Adipose tissue (tissue), 3 donors: ENCODE results near the gene GJC2. TPM values are rescaled to one million over a fixed set of nuclear protein-coding genes. Genes with fewer than 3 reads are reported as not detected.
"Not testable (repeated sequence)": the region's sequence is repeated elsewhere in the genome, so short reads cannot be mapped to it uniquely, and the experiment has no call there.

Experiments
- H3K27ac ChIP-seq: one replicate; pipeline ENCODE4 v1.5.1; 2013; ENCODE audit warnings: low read depth, low read length
- WGBS, 3 donors: extraction: QIAGEN DNeasy Blood & Tissue Kit; methylation state at CpG; one replicate each; pipeline ENCODE4 v1.1.7; 2013; 5-methylcytosine and 5-hydroxymethylcytosine counted together
- polyA plus RNA-seq, 3 donors: library from polyadenylated mRNA; stranded (reverse); fragments of 200-250 nt; gene quantifications; one replicate each; pipeline ENCODE4 v1.2.3, GENCODE V29; 2013
- donor health status: healthy with polysubstance abuse.
- donor health status: Bipolar disorder and iron deficiency.
- donor health status: healthy.

The GJC2 gene
- polyA plus RNA-seq, 3 donors, result 0.29 to 5.3 (median 2.0) TPM

- WGBS, 3 donors, result 84 to 93% (median 89%) methylated on average over 5 to 6 of the region's 6 CpGs
- not testable (repeated sequence) for H3K27ac ChIP-seq
Observed at GRCh38 chr1:228111315-228111714, 38.4 kb upstream of the GJC2 start.

DNA sequence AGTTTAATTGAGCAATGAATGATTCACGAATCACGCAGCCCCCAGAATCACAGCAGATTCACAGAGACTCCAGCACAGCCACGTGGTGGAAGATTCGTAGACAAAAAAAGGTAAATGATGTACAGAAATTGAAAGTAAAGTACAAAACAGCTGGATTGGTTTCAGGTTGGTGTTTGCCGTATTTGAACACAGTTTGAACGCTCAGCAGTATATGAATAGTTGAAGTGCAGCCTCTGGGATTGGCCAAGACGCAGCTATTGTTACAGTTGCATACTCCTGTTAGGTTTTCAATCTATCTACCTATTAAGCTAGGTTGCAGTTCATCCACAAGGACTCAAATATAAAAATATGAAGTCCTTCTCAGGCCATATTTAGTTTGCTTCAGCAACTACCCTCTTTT is 37.6 kb upstream of the GJC2 start:
- WGBS, 3 donors, result 91 to 93% (median 92%) methylated on average over 7 of the region's 7 CpGs
- no peak overlapping the region for H3K27ac ChIP-seq

DNA sequence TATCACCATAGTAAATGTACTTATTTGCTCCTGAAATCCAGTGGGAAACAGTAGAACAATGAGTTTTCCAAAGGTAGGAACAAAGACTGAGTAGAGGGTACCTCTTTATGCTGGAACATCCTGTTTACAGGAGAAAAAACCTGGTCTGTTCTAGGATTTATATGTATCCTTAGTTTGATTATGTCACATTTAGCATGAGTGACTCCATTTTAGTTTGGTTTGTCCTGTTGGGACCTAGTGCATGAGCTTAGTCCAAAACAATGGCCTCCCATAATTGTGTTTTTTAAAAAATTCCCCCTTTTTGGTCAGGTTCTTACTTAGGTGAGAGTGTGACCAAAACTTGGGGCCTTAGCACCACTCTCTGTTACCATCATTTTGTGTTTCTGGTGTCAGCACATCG is 37.1 kb upstream of the GJC2 start:
- no peak overlapping the region for H3K27ac ChIP-seq
- WGBS, 3 donors, result 75 to 84% (median 82%) methylated on average over 1 of the region's 1 CpG

- H3K27ac ChIP-seq, result no peak overlapping the region
- 31 to 85% (median 81%) methylated on average over 3 of the region's 3 CpGs for WGBS, 3 donors
Observed at GRCh38 chr1:228114827-228115226, 34.9 kb upstream of the GJC2 start.

DNA sequence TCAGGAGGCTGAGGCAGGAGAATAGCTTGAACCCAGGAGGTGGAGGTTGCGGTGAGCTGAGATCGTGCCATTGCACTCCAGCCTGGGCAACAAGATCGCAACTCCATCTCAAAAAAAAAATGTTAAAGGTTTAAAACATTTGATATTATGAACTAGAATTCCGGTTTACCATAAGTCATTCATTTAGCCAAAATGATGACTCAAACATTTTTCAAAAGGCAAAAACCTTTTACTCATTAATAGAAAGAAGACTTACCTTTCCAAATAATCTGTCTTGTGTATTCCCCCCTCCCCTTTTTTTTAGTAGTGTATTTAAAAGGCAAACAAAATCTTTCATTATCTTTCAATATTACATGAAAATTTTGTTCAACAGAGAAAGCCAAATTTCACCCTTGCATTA is 32.4 kb upstream of the GJC2 start:
- WGBS, 3 donors, result 96 to 99% (median 97%) methylated on average over 4 of the region's 4 CpGs
- H3K27ac ChIP-seq, result no peak overlapping the region

- WGBS, 3 donors, result 81 to 88% (median 86%) methylated on average over 2 of the region's 2 CpGs
- H3K27ac ChIP-seq, result no peak overlapping the region
Observed at GRCh38 chr1:228118040-228118439, 31.7 kb upstream of the GJC2 start.

GRCh38 chr1:228120351-228120750 is 29.4 kb upstream of the GJC2 start:
- no peak overlapping the region for H3K27ac ChIP-seq
- WGBS, 3 donors, result 60 to 77% (median 73%) methylated on average over 1 of the region's 1 CpG

- no peak overlapping the region for H3K27ac ChIP-seq
Observed at GRCh38 chr1:228120857-228121489, 28.8 kb upstream of the GJC2 start.

DNA sequence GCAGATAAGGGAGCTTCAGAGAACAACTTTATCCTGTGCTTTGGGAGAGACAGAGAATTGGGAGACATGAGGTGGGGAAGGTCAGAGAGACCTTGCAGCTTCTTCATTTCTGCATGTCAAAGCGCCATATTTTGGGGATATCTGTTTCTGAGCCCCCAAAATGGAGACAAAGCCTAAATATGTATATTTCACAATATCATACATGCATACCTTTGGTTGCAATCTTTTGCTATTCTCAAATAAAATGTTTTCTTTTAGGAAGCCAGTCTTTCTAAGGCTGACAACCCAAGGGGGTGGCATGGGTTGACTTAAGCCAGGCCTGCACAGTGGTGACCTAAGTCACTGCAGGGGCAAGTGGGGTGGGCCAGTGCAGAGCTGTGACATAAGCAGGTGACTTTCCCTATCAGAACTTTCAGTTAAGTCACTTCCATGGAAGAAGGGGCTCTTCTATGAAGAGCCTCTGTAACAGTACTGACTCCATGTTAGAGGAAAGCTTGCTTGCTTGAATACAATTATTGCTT is 26.7 kb upstream of the GJC2 start:
- no peak overlapping the region for H3K27ac ChIP-seq
- 77 to 82% (median 79%) methylated on average over 1 of the region's 1 CpG for WGBS, 3 donors

More at GRCh38 chr1:228120857-228121489, 28.8 kb upstream of the GJC2 start:
- 57 to 76% (median 63%) methylated on average over 5 of the region's 5 CpGs for WGBS, 3 donors

DNA sequence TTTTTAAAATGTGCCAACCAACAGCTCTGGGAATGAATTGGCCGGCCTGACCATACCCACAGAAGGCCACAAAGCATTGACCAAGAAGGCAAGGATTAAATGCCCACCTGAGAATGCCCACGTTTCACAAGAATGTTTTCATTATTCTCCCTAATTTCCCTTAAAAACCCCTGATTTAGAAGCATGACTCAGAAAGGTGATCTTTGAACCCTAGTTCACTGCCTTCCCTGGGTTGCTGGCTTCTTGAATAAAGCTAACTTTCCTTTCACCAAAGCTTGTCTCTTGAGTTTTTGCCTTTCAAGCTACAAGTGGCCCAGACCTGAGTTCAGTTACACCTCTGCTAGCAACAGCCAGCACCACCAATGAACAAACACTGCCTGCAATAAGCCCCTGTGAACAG is 26.2 kb upstream of the GJC2 start:
- WGBS, 3 donors, result 69 to 75% (median 74%) methylated on average over 2 of the region's 2 CpGs

DNA sequence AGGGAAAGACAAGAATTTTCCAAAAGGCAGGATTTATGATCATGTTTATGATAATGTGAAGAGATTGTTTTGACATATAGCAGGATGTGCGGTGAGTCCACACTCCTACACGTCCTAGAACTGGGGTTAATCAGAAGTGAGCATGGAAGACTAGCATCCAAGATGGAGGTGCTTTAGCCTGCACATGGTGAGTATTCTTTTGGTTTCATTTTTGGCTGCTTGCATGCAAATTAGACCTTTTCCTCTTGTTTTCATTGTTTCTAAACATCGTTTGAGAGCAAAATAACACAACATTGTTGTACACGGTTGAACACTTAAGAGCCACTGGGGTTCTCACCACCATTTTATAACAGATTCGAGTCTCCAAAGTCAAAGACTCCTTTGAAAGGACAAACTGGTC is 24.5 kb upstream of the GJC2 start:
- no peak overlapping the region for H3K27ac ChIP-seq
- 66 to 80% (median 78%) methylated on average over 5 of the region's 5 CpGs for WGBS, 3 donors

More for the DNA sequence above, 26.2 kb upstream of the GJC2 start:
- no peak overlapping the region for H3K27ac ChIP-seq

GRCh38 chr1:228131766-228132165 is 18.0 kb upstream of the GJC2 start:
- H3K27ac ChIP-seq, result no peak overlapping the region
- WGBS, 3 donors, result 75 to 94% (median 92%) methylated on average over 2 of the region's 2 CpGs

- WGBS, 3 donors, result 85 to 89% (median 86%) methylated on average over 12 of the region's 12 CpGs
Observed at GRCh38 chr1:228134591-228134990, 15.1 kb upstream of the GJC2 start.

DNA sequence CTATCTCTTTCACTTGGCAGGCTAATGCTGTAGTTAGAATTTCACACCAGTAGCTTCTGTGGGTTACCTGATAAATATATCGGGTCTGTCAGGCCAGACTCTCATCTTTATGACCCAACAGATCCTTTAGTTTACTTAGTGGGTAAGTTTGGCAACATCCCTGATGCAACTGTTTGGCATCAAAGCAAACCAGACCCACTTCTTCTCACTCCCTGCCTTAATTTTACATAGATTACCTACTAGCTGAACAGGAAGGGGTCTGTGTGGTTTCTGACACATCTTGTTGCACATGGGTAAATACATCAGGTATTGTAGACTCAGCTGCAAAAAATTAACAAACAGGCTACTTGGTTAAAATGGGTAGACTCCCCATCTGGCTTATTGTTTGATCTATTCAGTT is 12.8 kb upstream of the GJC2 start:
- no peak overlapping the region for H3K27ac ChIP-seq
- 26 to 48% (median 36%) methylated on average over 1 of the region's 1 CpG for WGBS, 3 donors

More at GRCh38 chr1:228134591-228134990, 15.1 kb upstream of the GJC2 start:
- no peak overlapping the region for H3K27ac ChIP-seq

- WGBS, 3 donors, result 17 to 23% (median 21%) methylated on average over 30 of the region's 30 CpGs
Observed at GRCh38 chr1:228139406-228139930, 10.3 kb upstream of the GJC2 start.

DNA sequence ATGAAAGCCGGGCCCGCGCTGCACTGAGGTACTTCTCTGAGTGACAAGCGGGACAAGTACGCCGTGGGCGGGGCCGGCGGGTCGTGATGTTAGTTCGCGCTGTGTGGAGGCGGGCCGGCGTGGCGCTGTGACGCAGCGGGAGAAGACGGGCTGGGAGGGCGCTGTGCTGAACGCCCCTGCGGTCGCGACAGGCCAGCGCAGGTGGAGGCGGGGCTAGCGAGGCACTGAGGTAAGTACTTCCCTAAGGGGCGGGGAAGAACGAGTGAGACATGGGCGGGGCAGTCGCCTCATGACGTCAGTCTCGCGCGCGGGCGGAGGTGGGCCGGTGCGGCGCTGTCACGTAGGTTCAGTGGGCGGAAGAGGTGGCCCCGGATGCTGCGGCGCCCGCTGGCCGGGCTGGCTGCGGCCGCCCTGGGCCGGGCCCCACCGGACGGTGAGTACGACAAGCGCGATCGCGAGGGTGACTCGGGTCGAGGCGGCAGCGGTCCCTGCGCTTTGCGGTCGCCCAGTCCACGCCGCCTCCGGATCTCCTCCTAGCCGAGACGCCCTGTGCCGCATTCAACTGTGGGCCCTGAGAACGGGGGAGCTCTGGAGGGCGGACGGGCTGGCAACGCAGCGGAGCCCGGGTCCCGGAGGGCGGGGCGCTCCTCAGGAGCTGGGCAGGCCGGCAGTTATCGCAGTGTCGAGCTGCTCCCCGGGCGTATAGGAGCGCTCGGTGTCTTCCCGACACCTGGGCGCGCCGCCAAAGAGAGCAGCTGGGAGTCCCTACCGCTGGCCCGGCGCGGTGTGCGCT is 9.6 kb upstream of the GJC2 start, which contains the start of gene GUK1:
TSS of gene GUK1 (plus strand) at position 349 of the 793 bp plus-strand sequence. CDS start at position 373, 24 bp downstream.
- peak within 1 kb of the TSS; percentile 30 for H3K27ac ChIP-seq
- WGBS, 3 donors, result 0% methylated on average over 74 to 95 of the region's 95 CpGs

More at GRCh38 chr1:228139406-228139930, 10.3 kb upstream of the GJC2 start:
- peak overlapping the region; percentile 2 for H3K27ac ChIP-seq

- 1 to 5% (median 2%) methylated on average over 25 of the region's 25 CpGs for WGBS, 3 donors
- peak overlapping the region; percentile 30 for H3K27ac ChIP-seq
Observed at GRCh38 chr1:228140724-228141225, 9.0 kb upstream of the GJC2 start.

DNA sequence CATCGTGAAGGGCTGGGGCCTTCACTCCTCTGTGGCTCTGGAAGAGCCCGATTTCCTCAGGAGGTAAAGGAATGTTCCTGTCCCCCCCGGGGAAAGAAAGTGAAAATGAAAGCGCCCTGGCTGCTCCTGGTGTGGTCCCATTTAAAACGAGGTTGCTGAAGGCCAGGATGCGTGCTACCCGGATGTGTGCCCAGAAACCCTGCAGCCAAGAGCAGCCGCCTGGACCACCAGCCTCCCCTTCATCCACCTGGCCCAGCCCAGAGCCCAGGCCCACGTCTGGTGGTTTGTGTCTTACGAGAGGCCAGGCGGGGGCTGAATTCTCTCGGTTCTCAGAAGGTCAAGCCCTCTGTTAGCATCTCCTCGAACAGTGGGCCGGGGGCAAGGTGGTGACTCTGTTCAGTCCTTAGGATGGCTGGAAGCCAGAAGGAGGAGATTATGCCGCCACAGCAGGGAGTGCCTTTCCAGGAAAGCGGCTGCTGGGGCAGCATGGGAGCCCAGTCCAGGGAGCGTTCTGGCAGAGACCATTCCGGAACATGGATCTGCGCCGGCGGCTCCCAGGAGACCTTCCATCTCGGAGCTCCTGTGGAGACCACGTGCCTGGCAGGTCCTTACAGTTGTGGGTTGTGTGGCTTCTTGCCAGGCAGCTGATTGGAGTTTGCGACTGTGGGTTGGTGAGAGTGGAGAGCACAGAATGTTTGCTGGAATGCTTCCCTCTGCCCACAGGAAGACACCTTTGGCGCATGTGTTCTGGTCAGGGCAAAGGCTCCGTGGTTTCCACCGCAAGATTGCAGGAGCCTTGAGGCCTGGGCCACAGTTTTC is 8.3 kb upstream of the GJC2 start:
- peak overlapping the region; percentile 9 for H3K27ac ChIP-seq
- WGBS, 3 donors, result 16 to 31% (median 22%) methylated on average over 27 of the region's 27 CpGs
